ENCODE data around the gene TAL1. TPM values are rescaled to one million over a fixed set of nuclear protein-coding genes. Genes with fewer than 3 reads are reported as not detected.

The TAL1 gene
- total and polyA plus RNA-seq, 3 donors from 2014 or later: 1.7 to 3.5 (median 2.3) TPM

- Histone ChIP-seq H3K9me3 (no peaks in the 10 kb centered on the region), H3K27me3 (no peaks in the 10 kb centered on the region), H3K4me1 (no peaks in the 10 kb centered on the region), H3K36me3 (ENCODE audit: low read depth, missing control alignments) (no peaks in the 10 kb centered on the region), H3K27ac (no peak overlapping the region), H3K4me3 (no peak overlapping the region)
- intact Hi-C loops (cut with DNase I; ENCODE audit: low total_unique reads): no loop called here
- WGBS, 2 donors: 77 to 86% methylated on average over 4 of the region's 4 CpGs
- TF ChIP-seq CTCF (IDR thresholded peaks at IDR 0.05) (no peak), POLR2A (IDR thresholded peaks at IDR 0.05) (no peak)
- DNase-seq: no peak
Measured at GRCh38 chr1:47219001-47219400, 13.0 kb downstream of the TAL1 start.

GRCh38 chr1:47216278-47217059 is 15.6 kb downstream of the TAL1 start:
- Histone ChIP-seq H3K4me3 (no peak overlapping the region), H3K27ac (no peak overlapping the region), H3K9me3 (no peaks in the 10 kb centered on the region), H3K27me3 (no peaks in the 10 kb centered on the region), H3K4me1 (no peaks in the 10 kb centered on the region), H3K36me3 (ENCODE audit: low read depth, missing control alignments) (no peaks in the 10 kb centered on the region)
- intact Hi-C loops (cut with DNase I; ENCODE audit: low total_unique reads): no loop called here
- DNase-seq: no peak
- 75 to 79% methylated on average over 12 of the region's 12 CpGs for WGBS, 2 donors
- TF ChIP-seq POLR2A (IDR thresholded peaks at IDR 0.05) (no peak), CTCF (IDR thresholded peaks at IDR 0.05) (no peak)

- H3K4me1 ChIP-seq: no peaks in the 10 kb centered on the region
- H3K9me3 ChIP-seq: no peaks in the 10 kb centered on the region
- WGBS, 2 donors: 98 to 100% methylated on average over 1 to 4 of the region's 4 CpGs
- H3K27me3 ChIP-seq: no peaks in the 10 kb centered on the region
- H3K4me3 ChIP-seq: no peak overlapping the region
- intact Hi-C loops (cut with DNase I; ENCODE audit: low total_unique reads): no loop called here
- no peak for TF ChIP-seq POLR2A (IDR thresholded peaks at IDR 0.05)
- no peak for TF ChIP-seq CTCF (IDR thresholded peaks at IDR 0.05)
- no peak for DNase-seq
- H3K27ac ChIP-seq: no peak overlapping the region
- no peaks in the 10 kb centered on the region for H3K36me3 ChIP-seq (ENCODE audit: low read depth, missing control alignments)
Measured at GRCh38 chr1:47215713-47216112, 16.3 kb downstream of the TAL1 start.

- H3K9me3 ChIP-seq: no peaks in the 10 kb centered on the region
- no peak for TF ChIP-seq CTCF (IDR thresholded peaks at IDR 0.05)
- TF ChIP-seq POLR2A (IDR thresholded peaks at IDR 0.05): no peak
- no peaks in the 10 kb centered on the region for H3K27me3 ChIP-seq
- H3K4me3 ChIP-seq: no peak overlapping the region
- no peak for DNase-seq
- WGBS, 2 donors: 77 to 89% methylated on average over 3 of the region's 3 CpGs
- no peaks in the 10 kb centered on the region for H3K4me1 ChIP-seq
- intact Hi-C loops (cut with DNase I; ENCODE audit: low total_unique reads): no loop called here
- H3K27ac ChIP-seq: no peak overlapping the region
- H3K36me3 ChIP-seq (ENCODE audit: low read depth, missing control alignments): no peaks in the 10 kb centered on the region
Measured at GRCh38 chr1:47214549-47214948, 17.5 kb downstream of the TAL1 start.
